Daoy (cell line): Measurements from ENCODE around the gene THBS3. TPM values are rescaled to one million over a fixed set of nuclear protein-coding genes. Genes with fewer than 3 reads are reported as not detected.
A peak's percentile ranks its signal among the peaks of the same experiment; 100 is the strongest.
"Not testable (repeated sequence)": the region's sequence is repeated elsewhere in the genome, so short reads cannot be mapped to it uniquely, and the experiment has no call there.

ENCODE experiments used
- DNase-seq: peaks from one replicate; pipeline ENCODE4 v3.0.0-alpha.2; 2015; ENCODE audit warnings: low read depth
- total RNA-seq: library from RNA; depleted of rRNA; stranded (reverse); fragments of >200 nt; shearing (Covaris generic); gene quantifications from 2 replicates; pipeline ENCODE4 v1.2.3, GENCODE V29; 2014

THBS3 gene
- total RNA-seq, 1 experiment from 2014 or later, result 2.9 TPM

- not testable (repeated sequence) for DNase-seq
Observed at GRCh38 chr1:155235375-155235774, 27.7 kb upstream of the THBS3 start.

GRCh38 chr1:155233502-155233901 lies 25.8 kb upstream of the THBS3 start:
- DNase-seq, result not testable (repeated sequence)

- DNase-seq, result not testable (repeated sequence)
Observed at GRCh38 chr1:155232001-155232978, 24.6 kb upstream of the THBS3 start.

- not testable (repeated sequence) for DNase-seq
Observed at GRCh38 chr1:155231302-155231701, 23.6 kb upstream of the THBS3 start.

GRCh38 chr1:155228096-155228427 lies 20.4 kb upstream of the THBS3 start:
- DNase-seq, result no peak

- DNase-seq, result peak; percentile 99
Observed at GRCh38 chr1:155227261-155228095, 19.8 kb upstream of the THBS3 start.

GRCh38 chr1:155226910-155227260 lies 19.2 kb upstream of the THBS3 start:
- DNase-seq, result peak; percentile 77

GRCh38 chr1:155226188-155226909 lies 18.7 kb upstream of the THBS3 start:
- DNase-seq, result peak; percentile 85

GRCh38 chr1:155225404-155225759 lies 17.7 kb upstream of the THBS3 start:
- not testable (repeated sequence) for DNase-seq

- DNase-seq, result no peak
Observed at GRCh38 chr1:155223047-155223446, 15.3 kb upstream of the THBS3 start.

- DNase-seq, result not testable (repeated sequence)
Observed at GRCh38 chr1:155220211-155220965, 12.7 kb upstream of the THBS3 start.

- DNase-seq, result no peak
Observed at GRCh38 chr1:155219592-155220031, 11.9 kb upstream of the THBS3 start.

GRCh38 chr1:155218854-155219591 lies 11.3 kb upstream of the THBS3 start:
- peak; percentile 50 for DNase-seq

- not testable (repeated sequence) for DNase-seq
Observed at GRCh38 chr1:155214702-155215101, 7.0 kb upstream of the THBS3 start.

GRCh38 chr1:155212051-155212440 lies 4.3 kb upstream of the THBS3 start:
- DNase-seq, result not testable (repeated sequence)

GRCh38 chr1:155211381-155212050 lies 3.8 kb upstream of the THBS3 start:
- not testable (repeated sequence) for DNase-seq

- no peak for DNase-seq
Observed at GRCh38 chr1:155210314-155211104, 2.8 kb upstream of the THBS3 start.

- no peak for DNase-seq
Observed at GRCh38 chr1:155209312-155209721, 1.6 kb upstream of the THBS3 start.
